Breast epithelium (tissue), 4 donors: ENCODE measurements around the gene CLK1. TPM values are rescaled to one million over a fixed set of nuclear protein-coding genes. Genes with fewer than 3 reads are reported as not detected.

Source experiments
- DNase-seq, 2 donors: peaks; one replicate each; pipeline ENCODE4 v3.0.0-alpha.2; 2019; ENCODE audit warnings: low spot score in 2 of 2
- H3K27ac ChIP-seq, 2 donors: fragments of 200-600 bp; sonication (generic) in 1 of 2; one replicate each; pipeline ENCODE4 v1.5.1; 2016 to 2019; ENCODE audit warnings: mild to moderate bottlenecking in 1 of 2
- H3K27me3 ChIP-seq, 2 donors: fragments of 200-600 bp; sonication (generic) in 1 of 2; one replicate each; pipeline versions ENCODE4 v1.5.1 to v1.6.0; 2017 to 2019; ENCODE audit warnings: control low read depth in 1 of 2, mild to moderate bottlenecking in 1 of 2
- H3K36me3 ChIP-seq: fragments of 200-600 bp; one replicate; pipeline ENCODE4 v1.5.1; 2019
- H3K4me1 ChIP-seq, 2 donors: fragments of 200-600 bp; sonication (generic); one replicate each; pipeline ENCODE4 v1.5.1; 2016 to 2019; ENCODE audit warnings: control low read depth in 1 of 2
- H3K4me3 ChIP-seq, 3 donors: fragments of 200-600 bp; sonication (generic); 1 replicate in 2 of 3; 2 replicates in 1 of 3; pipeline ENCODE4 v1.5.1; 2016 to 2019; ENCODE audit warnings: mild to moderate bottlenecking in 3 of 3, moderate library complexity in 2 of 3
- H3K9me3 ChIP-seq, 2 donors: fragments of 200-600 bp; sonication (generic) in 1 of 2; one replicate each; pipeline ENCODE4 v1.5.1; 2016 to 2019; ENCODE audit warnings: control low read depth in 1 of 2
- CTCF ChIP-seq, 3 donors: fragments of 450-650 bp; IDR thresholded peaks; one replicate each; pipeline ENCODE4 v1.5.1; 2016 to 2017; ENCODE audit warnings: antibody characterized with exemption in 3 of 3, mild to moderate bottlenecking in 3 of 3, moderate library complexity in 3 of 3
- POLR2A ChIP-seq: fragments of 450-650 bp; IDR thresholded peaks from one replicate; pipeline ENCODE4 v1.6.1; 2016; ENCODE audit warnings: antibody characterized with exemption, mild to moderate bottlenecking, moderate library complexity
- POLR2AphosphoS5 ChIP-seq, 3 donors: sonication (generic); formaldehyde crosslinking; IDR thresholded peaks; one replicate each; pipeline ENCODE4 v1.6.1; 2017; ENCODE audit warnings: antibody characterized with exemption in 3 of 3
- intact Hi-C: fragments of 100-400 bp; cut with DNase I; formaldehyde crosslinking; loops from one replicate; pipeline ENCODE4 v1.15.1; 2023; ENCODE audit warnings: low total_unique reads
- total RNA-seq, 3 donors: library from RNA; depleted of rRNA; stranded (reverse); fragments of >200 nt; gene quantifications; one replicate each; pipeline ENCODE4 v1.1.0, GENCODE V29; 2016

CLK1 gene
- total RNA-seq, 3 donors from 2014 or later = 124 to 350 (median 237) TPM

DNA sequence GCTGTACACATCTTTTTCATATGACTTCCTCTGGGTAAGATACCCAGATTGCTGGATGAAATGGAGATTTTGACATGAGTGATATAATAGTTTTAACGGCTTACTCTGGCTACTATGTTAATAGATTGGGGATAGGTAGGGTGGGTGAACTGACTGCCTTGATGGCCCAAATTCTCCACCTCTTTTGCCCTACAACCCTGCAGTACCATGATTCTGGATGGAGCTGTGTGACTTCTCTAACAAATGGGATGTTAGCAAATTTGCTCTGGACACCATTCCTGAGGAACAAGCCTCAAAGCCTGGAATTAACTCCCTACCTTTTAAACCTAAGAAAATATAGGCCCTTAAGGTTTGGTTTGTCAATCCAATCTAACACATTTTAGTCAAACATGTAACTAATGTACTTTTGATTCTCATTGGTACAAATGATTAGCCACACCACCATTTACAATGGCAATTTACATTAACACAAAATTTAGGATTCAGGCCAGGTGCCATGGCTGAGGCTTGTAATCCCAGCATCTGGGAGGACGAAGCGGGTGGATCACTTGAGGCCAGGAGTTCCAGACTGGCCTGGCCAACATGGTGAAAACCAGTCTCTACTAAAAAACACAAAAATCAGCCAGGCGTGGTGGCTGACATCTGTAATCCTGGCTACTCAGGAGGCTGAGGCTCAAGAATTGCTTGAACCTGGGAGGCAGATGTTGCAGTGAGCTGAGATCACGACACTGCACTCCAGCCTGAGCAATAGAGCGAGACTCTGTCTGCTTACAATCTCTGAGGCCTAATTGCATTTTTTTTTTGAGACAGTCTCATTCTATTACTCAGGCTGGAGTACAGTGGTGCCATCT, 12.8 kb downstream of the CLK1 start:
- no peak overlapping the region for H3K4me3 ChIP-seq

GRCh38 chr2:200850512-200851256, 13.8 kb downstream of the CLK1 start:
- Histone ChIP-seq H3K4me3 (no peak overlapping the region), H3K27ac (no peak overlapping the region), H3K27me3 (no peaks in the 10 kb centered on the region), H3K9me3 (no peaks in the 10 kb centered on the region), H3K36me3 (peaks cover 11% of the 10 kb centered on the region), H3K4me1 (no peaks in the 10 kb centered on the region)
- no peak for DNase-seq
- intact Hi-C loops = no loop called here
- TF ChIP-seq CTCF (IDR thresholded peaks at IDR 0.05) (no peak), POLR2A (no peak), POLR2AphosphoS5 (IDR thresholded peaks at IDR 0.05) (no peak)

More for the DNA sequence above, 12.8 kb downstream of the CLK1 start:
- DNase-seq = no peak
- no peak for TF ChIP-seq POLR2AphosphoS5 (IDR thresholded peaks at IDR 0.05)
- no peak for TF ChIP-seq CTCF (IDR thresholded peaks at IDR 0.05)
- intact Hi-C loops = no loop called here
- no peaks in the 10 kb centered on the region for H3K9me3 ChIP-seq
- H3K27ac ChIP-seq = no peak overlapping the region
- peaks cover 11% of the 10 kb centered on the region for H3K36me3 ChIP-seq
- no peaks in the 10 kb centered on the region for H3K4me1 ChIP-seq
- H3K27me3 ChIP-seq = no peaks in the 10 kb centered on the region

GRCh38 chr2:200847939-200848338, 16.5 kb downstream of the CLK1 start:
- no peaks in the 10 kb centered on the region for H3K9me3 ChIP-seq
- H3K4me3 ChIP-seq = no peak overlapping the region
- no peak for TF ChIP-seq POLR2A
- no peak for TF ChIP-seq CTCF (IDR thresholded peaks at IDR 0.05)
- no peak for TF ChIP-seq POLR2AphosphoS5 (IDR thresholded peaks at IDR 0.05)
- no peaks in the 10 kb centered on the region for H3K36me3 ChIP-seq
- no peaks in the 10 kb centered on the region for H3K4me1 ChIP-seq
- intact Hi-C loops = no loop called here
- no peak overlapping the region for H3K27ac ChIP-seq
- no peak for DNase-seq
- H3K27me3 ChIP-seq = no peaks in the 10 kb centered on the region

DNA sequence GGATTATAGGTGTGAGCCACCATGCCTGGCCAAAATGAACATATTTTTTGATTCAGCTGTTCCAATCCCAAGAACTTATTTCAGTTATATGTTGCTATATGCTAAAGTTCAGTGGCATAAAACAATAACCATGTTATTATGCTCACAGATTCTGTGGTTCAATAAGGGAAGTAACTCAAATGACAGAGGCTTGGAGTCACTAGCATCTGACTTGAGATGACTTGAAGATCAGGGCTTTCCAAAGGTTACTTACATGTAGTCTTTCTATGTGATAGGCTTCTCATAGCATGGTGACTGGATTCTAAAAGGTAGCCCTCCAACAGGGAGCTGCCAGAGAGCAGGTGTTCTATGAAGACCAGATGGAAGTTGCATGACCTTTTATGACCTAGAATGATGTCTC, 17.2 kb downstream of the CLK1 start:
- H3K27me3 ChIP-seq = no peaks in the 10 kb centered on the region
- H3K9me3 ChIP-seq = no peaks in the 10 kb centered on the region
- intact Hi-C loops = no loop called here
- no peak for TF ChIP-seq POLR2A
- no peak for TF ChIP-seq POLR2AphosphoS5 (IDR thresholded peaks at IDR 0.05)
- TF ChIP-seq CTCF (IDR thresholded peaks at IDR 0.05) = no peak
- no peaks in the 10 kb centered on the region for H3K4me1 ChIP-seq
- H3K27ac ChIP-seq = no peak overlapping the region
- no peaks in the 10 kb centered on the region for H3K36me3 ChIP-seq
- no peak for DNase-seq
- no peak overlapping the region for H3K4me3 ChIP-seq
